Skeletal muscle cell (primary cell): ENCODE measurements around the gene TMEM74B.
"Not testable (repeated sequence)": the region's sequence is repeated elsewhere in the genome, so short reads cannot be mapped to it uniquely, and the experiment has no call there.

Experiments
- DNase-seq: peaks from one replicate; pipeline ENCODE4 v3.0.0-alpha.2; 2010; ENCODE audit warnings: low read depth
- H3K4me3 ChIP-seq: 2 replicates; pipeline ENCODE4 v1.5.1; 2011; ENCODE audit warnings: low read depth, mild to moderate bottlenecking, control low read depth, low read length, moderate library complexity

The TMEM74B gene

DNA sequence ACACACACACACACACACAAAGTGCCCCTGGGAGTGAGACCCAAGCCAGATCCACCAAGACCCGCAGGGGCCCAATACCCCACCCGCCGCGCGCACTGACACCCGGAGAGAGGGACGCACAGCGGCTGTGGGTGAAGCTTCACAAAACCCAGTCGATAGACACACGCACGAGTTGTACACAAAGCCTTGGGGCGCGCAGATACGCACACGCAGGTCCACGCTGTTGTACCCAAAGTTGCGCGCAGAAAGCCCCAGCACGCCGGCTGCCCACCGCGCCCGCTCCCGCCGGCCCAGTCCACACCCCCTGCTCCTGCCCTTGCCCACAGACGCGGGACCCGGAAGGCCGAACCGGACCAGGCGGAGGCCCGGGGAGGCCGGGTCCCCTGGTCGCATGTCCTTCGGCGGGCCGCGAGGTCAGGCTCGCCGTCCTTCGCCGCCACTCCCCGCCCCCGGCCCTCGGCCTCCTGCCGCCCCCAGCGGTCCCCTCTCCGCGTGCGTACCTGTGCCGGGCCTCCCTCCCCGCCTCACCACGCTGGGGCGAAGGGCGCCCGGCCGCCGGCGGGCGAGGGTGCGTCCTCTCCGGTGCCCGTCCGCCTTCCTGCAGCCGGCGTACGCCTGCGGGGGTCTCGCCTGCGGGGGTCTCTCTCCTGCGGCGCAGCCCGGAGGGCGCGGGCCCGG is at the start of gene TMEM74B:
Gene TMEM74B, minus strand, starts transcription at position 344 of the 678 bp plus-strand sequence. CDS start 1,180 bp downstream, outside the sequence.
- DNase-seq: no peak
- peak within 1 kb of the TSS; percentile 40 for H3K4me3 ChIP-seq

DNA sequence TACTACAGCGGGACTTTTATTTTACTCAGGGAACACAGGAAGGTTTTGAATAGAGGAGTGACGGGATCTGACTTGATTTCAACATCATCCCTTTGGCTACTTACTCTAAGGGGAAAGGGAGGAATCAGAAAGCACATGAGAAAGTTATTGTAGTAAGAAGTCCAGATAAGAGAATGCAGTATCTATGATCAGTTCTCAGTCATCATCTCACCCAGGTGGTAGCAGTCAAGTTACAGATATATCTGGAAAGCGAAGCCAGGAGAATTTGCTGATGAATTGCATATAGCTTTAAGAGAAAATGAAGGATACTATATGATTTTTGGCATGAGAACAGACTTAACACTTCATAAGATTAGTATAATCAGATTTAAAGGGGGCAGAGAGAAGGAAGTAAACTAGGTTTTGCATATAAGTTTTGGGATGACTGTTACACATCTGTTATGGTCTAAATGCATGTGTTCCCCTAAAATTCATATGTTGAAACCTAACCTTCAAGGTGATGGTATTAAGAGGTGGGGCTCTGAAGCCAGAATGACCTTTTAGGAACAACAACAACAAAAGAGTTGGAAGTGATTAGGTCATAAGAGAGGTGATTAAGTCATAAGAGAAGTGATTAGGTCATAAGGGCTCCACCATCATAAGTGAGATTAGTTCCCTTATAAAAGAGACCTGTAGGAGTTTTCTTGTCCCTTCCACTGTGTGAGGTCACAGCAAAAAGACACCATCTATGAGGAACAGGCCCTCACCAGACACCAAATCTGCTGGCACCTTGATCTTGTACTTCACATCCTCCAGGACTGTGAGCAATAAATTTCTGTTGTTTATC is 47.7 kb upstream of the TMEM74B start:
- no peak overlapping the region for H3K4me3 ChIP-seq
- no peak for DNase-seq

DNA sequence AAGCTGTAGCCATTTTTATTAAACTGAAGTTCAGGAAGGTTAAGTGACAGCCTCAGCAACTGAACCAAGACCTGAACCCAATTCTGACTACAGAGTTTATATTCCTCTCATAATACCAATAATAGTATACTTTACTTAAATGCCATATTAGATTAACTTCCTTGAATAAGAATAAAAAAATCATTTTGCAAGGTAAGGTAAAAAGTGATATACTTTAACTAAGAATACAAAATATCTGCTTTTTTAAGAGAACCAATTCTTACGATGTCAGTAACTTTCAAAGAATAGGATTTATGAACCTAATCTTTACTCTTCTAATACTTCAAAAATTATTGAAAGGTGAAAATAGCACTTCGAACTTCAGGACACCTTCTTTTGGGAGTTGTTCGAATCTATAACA is 44.8 kb upstream of the TMEM74B start:
- DNase-seq: no peak
- no peak overlapping the region for H3K4me3 ChIP-seq

DNA sequence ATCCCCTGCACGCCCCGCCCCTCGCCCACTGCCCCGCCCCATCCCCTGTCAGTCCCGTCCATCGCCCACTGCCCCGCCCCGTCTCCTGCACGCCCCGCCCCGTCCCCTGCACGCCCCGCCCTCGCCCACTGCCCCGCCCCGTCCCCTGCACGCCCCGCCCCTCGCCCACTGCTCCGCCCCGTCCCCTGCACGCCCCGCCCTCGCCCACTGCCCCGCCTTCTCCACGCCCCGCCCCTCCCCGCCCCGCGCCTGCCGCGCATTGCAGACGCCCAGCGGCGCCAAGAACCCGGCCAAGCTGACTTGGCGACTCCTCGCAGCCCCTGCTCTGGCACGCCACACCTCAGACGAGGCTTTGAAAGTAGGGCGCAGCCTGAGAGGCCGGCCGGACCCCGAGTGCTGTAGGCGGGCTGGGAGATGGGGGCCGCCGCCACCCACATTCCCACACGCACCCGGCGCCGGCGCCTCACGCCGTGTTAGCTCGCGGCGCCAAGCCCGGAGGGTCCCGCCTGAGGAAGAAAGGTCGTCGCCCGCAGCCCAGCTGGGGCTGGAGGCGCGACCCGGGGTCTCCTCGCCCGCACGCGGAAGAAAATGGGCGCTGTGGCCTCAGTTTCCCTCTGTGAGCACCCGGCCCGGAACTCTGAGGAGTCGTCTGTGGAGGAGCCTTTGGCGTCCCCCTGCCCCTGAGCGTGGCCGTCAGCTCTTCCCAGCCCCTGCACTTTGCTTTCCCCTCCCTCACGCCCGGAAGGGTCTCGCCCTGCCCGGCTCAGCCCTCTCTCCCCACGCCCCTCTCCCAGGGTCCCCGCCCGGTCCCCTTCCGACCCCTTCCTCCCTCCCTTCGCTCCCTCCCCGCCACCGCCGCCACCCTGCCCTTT is 41.2 kb upstream of the TMEM74B start, which contains the start of gene RAD21L1:
Gene RAD21L1, plus strand, starts transcription at position 262 of the 872 bp plus-strand sequence. CDS start 2,410 bp downstream, outside the sequence.
- peak; percentile 27 for DNase-seq
- H3K4me3 ChIP-seq: peak within 1 kb of the TSS; percentile 75

DNA sequence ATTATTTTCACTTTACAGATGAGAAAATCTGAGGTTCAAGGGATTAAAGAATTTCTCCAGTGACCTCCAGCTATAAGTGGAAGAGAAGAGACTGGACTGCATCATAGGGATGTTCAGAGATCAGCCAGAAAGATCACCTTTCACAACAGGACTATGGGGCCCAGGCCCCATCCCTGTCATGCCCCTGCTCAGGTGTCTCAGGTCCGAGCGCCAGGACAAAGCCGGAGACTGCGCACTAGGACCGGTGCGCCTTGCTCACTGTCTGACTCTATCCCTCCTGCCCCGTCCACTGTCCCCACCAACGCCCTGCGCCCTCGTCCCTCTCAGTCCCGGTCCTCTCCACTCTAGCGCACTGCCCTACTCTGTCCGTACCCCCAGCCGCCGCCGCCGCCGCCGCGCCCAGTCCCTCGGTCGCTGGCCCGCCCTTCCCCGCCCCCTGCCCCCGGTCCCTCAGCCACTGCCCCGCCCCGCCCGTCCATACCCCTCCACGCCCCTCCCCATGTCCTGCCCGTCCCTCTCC is 40.5 kb upstream of the TMEM74B start:
- H3K4me3 ChIP-seq: peak overlapping the region; percentile 51
- no peak for DNase-seq

DNA sequence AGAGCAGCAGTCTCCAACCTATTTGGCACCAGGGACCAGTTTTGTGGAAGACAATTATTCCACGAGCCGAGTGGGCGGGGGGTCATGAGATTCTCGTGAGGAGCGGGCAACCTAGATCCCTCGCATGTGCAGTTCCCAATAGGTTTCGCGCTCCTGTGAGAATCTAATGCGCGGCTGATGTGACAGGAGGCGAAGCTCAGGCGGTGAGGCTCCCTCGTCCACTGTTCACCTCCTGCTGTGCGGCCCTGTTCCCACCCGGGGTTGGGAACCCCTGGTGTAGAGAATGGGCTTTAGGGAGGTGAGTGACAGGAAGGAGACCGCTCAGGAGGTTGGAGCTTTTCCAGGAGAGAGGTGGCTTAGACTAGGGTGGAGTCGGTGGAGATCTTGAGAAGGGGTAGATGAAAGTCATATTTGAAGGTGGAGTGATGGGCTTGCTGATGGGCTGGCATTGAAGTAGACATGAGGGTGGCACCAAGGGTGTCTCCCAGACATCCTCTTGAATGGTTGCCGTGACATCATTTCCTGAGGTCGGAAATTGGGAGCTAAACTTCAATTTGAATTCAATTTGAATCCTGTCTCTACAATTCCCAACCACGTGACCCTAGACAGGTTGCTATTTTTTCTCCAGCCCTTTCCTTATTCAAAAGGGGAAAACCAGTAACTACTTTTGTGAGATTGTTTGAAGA is 39.6 kb upstream of the TMEM74B start:
- no peak for DNase-seq
- no peak overlapping the region for H3K4me3 ChIP-seq

DNA sequence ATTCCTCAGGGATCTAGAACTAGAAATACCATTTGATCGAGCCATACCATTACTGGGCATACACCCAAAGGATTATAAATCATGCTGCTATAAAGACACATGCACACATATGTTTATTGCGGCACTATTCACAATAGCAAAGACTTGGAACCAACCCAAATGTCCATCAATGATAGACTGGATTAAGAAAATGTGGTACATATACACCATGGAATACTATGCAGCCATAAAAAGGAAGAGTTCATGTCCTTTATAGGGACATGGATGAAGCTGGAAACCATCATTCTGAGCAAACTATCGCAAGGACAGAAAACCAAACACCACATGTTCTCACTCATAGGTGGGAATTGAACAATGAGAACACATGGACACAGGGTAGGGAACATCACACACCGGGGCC is 38.0 kb upstream of the TMEM74B start:
- not testable (repeated sequence) for H3K4me3 ChIP-seq, DNase-seq

DNA sequence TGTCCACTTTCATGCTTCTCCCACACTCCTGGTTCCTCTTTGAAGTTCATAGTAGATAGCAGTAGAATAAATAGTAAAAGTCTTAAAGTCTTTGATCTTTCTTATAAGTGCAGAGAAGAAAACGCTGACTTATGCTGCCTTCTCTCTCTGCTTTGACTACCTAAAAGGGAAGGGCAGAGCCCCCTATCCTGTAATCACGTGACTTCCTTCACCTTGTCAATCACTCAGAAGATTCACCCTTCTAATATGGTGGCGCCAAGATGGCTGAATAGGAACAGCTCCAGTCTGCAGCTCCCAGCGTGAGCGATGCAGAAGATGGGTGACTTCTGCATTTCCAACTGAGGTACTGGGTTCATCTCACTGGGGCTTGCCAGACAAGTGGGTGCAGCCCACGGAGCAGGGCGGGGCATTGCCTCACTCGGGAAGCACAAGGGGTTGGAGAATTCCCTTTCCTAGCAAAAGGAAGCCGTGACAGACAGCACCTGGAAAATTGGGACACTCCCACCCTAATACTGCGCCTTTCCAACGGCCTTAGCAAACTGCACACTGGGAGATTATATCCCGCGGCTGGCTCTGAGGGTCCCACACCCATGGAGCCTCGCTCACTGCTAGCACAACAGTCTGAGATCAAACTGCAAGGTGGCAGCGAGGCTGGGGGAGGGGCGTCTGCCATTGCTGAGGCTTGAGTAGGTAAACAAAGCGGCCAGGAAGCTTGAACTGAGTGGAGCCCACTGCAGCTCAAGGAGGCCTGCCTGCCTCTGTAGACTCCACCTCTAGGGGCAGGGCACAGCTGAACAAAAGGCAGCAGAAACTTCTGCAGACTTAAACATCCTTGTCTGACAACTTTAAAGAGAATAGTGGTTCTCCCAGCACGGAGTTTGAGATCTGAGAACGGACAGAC is 32.0 kb upstream of the TMEM74B start:
- DNase-seq, H3K4me3 ChIP-seq: not testable (repeated sequence)

DNA sequence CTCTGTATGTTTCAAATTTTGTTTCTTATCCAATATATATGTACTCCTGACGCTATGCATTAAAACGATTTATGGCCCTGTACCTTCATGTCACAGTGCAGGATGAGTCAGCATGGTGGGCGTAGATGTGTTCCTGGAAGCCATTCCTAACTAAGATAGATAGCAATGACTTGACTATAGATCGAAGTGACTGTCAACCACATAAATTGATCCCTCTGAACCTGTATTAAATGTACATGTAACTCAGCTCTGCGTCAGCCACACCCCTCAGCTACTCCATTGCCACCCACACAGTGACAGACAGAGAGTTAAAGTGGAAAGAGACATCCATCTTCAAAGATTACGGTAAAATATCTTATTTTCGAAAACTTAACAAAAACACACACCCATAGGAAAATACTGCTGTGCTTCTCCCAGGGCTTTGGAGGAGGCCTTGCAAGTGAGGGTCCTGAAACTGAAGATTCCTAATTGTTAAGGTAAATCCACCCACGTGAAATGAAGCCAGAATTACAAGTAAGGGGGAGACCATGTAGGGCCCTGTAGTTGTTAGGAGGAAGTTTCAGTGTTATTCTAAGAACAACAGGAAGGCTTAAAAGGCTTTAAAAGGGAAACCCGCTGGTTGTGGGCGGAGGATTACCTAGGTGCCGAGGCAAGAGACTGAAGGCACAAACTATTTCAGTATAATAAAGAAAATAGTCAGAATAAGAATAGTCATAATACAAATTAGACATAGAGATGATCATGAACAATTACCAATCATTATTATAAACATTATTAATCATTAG is 30.8 kb upstream of the TMEM74B start:
- no peak overlapping the region for H3K4me3 ChIP-seq
- DNase-seq: peak; percentile 16

DNA sequence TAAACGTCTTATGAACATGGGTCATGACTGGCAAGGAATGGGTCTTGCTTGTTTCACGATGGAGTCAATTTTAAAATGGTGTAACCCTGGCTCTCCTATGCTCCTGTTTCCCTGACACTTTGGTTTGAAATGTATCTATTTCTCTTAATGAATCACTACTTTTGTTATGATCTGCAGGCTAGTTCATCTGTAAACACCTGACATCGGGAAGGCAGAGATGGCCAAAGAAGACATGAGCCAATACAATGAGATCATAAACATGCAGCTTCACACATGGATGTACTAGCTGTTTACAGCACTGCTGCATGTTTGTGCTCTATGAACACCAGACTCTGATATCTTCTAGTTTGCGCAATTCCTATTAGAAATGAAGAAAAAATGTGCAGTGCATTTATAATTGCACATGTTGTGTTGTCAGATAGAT is 30.1 kb upstream of the TMEM74B start:
- DNase-seq: no peak
- H3K4me3 ChIP-seq: no peak overlapping the region

DNA sequence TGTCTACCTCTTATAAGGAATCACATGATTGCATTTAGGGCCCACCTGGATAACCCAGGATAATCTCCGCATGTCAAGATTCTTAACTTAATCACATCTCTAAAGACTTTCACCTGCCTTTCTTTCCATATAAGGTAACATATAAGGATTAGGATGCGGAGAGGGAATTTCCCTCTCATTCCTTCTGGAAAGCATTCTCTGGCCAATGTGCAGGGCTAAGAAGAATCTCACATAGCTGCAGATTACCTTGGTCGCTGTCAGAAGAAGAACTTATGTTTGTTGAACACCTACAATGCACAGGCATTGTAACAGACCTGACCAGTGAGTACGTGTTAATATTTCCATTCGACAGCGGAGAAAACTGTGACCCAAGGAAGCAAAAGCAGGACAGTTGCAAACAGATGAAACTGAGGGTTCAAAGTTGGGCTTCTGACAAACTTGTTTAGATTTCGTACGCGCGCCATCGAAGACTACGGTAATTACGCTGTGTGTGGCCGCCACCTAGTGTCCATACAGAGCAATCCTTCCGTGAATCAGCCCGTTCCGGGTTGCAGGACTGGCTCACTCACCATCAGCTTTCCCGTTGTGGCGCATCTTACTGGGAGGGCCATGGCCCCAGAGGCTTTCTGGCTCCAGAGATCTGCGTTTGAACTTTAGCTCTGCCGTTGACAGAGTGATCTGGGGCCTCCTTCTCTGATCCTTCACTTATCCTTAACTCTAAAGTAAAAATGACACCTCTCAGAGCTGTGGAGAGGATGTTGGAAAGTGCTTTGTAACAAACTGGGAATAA is 28.0 kb upstream of the TMEM74B start:
- DNase-seq: peak; percentile 25
- no peak overlapping the region for H3K4me3 ChIP-seq

DNA sequence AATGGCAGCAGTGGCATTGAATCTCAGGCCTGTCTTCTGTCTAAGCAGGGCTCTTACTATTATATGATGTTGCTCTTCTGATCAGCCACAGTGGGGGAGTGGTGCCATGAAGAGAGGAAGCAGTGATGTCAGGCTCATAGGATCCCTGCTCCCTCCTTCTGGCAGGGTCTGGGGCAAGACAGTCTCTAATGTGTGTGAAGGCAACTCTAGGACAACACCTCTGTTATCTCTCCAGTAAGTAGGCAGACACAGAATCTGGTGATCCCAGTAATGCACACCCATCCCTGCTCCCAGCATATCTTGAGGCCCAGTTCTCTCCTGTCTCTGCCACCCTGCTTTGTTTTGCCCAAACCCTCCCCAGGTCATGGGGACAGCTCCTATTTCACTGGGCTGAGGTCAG is 27.2 kb upstream of the TMEM74B start:
- no peak for DNase-seq
- H3K4me3 ChIP-seq: no peak overlapping the region

DNA sequence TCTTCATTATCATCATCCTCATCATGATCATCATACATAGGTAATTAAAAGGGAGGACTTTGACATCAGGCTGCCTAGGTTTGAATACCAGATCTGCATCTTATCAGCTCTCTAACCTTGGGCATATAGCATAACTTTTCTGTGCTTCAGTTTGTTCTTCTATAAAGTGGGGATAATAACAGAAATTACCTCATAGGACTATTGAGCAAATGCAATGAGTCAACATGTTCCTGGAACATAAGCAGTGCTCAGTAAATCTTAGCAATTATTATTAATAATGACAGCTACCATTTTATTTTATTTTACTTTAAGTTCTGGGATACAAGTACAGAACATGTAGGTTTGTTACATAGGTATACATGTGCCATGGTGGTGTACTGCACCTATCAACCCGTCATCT is 25.7 kb upstream of the TMEM74B start:
- DNase-seq: no peak
- H3K4me3 ChIP-seq: no peak overlapping the region

DNA sequence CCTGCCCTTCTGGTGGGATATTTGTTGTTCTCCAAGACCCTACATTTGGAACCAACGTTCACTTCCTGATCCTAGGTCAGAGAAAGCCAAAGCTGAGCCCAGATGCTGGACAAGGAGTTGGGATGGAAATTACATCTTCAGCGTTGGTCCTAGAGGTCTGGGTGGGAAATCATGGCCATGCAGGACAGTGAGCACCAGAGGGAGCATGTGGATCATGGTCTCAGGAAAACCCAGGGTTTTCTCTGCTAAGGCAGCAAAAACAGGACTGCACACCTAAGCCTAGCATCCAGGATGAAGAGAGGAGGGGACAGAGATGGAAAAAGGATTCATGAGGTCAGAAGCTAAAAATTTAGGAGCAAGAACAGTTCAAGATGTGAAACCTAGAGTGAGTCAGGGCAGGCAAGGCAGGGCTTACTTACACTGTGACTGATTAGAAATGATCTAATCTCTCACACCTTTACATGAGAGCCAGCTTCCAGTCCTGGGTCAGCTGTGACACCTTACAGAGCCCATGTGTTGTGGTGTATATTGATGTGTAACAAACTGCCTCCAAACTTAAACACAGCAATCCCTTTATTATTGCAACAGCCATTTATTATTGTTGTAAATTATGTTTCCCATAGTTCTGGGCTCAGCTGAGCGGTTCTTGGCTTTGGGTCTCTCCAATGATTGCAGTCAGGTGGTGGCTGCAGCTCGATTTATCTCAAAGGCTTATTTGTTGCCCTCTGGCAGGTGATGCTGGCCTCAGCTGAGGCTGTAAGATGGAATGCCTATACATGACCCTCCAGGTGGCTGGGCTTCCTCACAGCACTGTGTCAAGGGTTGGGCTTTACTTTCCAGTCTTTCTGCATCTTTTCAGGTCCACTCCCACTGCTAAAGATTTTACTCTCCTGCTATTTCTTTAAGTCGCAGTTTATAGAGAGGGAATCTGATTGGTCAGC is 24.9 kb upstream of the TMEM74B start:
- H3K4me3 ChIP-seq: no peak overlapping the region
- DNase-seq: no peak

DNA sequence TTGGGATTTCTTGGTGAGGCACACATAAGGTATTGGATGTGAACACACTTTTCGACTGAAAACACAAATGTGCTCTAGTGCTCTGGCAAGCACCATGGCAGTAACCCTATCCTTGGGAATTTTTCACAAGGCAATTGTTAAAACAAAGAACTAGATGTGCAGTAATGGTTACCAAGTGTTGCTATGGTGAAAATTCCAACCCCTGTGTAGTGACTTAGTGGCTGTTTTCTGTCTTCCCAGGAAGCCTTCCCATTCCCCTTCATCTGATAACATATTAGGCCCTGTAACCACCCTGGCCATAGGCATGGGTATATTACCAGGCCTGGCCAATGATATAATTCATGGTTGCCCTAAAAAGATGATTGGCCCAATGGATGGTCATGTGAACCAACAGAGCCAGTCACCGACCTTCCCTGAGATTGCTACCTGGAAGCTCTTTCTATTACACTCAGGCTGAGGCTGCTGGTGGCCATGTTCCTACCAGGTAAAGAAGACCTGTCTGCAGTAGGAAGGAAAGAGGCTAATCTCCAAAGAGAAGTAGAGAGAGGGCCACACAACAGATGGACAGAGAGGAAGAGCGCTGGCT is 22.6 kb upstream of the TMEM74B start:
- H3K4me3 ChIP-seq: no peak overlapping the region
- DNase-seq: no peak
